HUES64 (cell line): ENCODE results near the gene RAB29.

Experiments
- H3K27ac ChIP-seq: 2 replicates; pipeline ENCODE4 v1.7.0; 2013; ENCODE audit warnings: low read depth, low read length, inconsistent platforms
- H3K27me3 ChIP-seq: 2 replicates; pipeline ENCODE4 v1.6.1; 2013; ENCODE audit warnings: mild to moderate bottlenecking, low read length; ENCODE audit not compliant: insufficient read depth
- H3K36me3 ChIP-seq: 2 replicates; pipeline ENCODE4 v1.6.1; 2013; ENCODE audit warnings: mild to moderate bottlenecking, low read length; ENCODE audit not compliant: insufficient read depth
- H3K4me1 ChIP-seq: 2 replicates; pipeline ENCODE4 v1.6.1; 2013; ENCODE audit warnings: mild to moderate bottlenecking, low read length, moderate library complexity; ENCODE audit not compliant: insufficient read depth
- H3K4me3 ChIP-seq: 2 replicates; pipeline ENCODE4 v1.5.1; 2013; ENCODE audit warnings: mild to moderate bottlenecking, low read length, moderate library complexity
- H3K9ac ChIP-seq: 2 replicates; pipeline ENCODE4 v1.6.1; 2013; ENCODE audit warnings: mild to moderate bottlenecking, low read depth, low read length
- H3K9me3 ChIP-seq: 2 replicates; pipeline ENCODE4 v1.6.1; 2013; ENCODE audit warnings: low read depth, low read length; ENCODE audit not compliant: insufficient read depth
- WGBS: fragments of 150-250, 120-280 bp; methylation state at CpG from one replicate; pipeline ENCODE4 v1.1.7; 2013; ENCODE audit warnings: missing lambda C conversion rate; 5-methylcytosine and 5-hydroxymethylcytosine counted together

The RAB29 gene

GRCh38 chr1:205794011-205794730 is 18.9 kb upstream of the RAB29 start:
- H3K4me1 ChIP-seq = no peaks in the 10 kb centered on the region; the same call in 1 of the 2 replicates
- 72% methylated on average over 5 of the region's 5 CpGs for WGBS
- H3K9me3 ChIP-seq = no peaks in the 10 kb centered on the region
- no peak overlapping the region for H3K27ac ChIP-seq
- no peaks in the 10 kb centered on the region for H3K27me3 ChIP-seq
- no peak overlapping the region for H3K4me3 ChIP-seq
- peaks cover 83% of the 10 kb centered on the region for H3K36me3 ChIP-seq
- H3K9ac ChIP-seq = no peak overlapping the region

DNA sequence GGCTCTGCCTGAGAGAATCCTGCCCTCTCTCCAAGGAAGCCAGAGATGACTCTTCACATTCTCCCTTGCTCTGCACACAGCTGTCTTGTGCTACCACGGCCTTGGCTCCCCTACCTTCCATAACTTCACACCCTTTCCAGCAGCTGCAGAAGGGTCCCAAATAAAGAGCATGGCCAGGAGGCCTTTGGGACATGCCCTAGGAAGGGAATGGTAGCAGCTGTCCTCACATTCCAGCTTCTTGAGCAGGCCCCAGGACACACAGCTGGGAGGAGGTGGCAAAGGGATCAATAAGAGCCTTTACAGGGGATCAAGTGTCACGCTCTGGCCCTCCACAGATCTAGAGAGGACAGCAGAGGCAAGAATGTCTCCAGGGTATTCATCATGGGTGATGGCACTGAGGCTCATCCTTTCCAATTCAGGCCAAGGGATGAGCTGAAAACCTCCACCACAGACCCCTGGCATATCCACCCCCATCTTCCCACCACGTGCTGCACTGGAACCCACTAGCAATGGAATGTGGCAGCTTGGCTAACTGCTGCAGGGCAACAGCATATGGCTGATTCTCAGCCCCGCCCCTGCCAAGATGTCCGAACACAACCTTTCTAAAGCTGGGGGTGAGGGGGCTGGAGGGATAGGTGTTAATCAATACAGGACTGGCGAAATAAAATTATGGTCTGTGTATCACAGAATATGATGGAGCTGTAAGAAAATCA is 17.8 kb upstream of the RAB29 start:
- WGBS = 70% methylated on average over 6 of the region's 6 CpGs
- Histone ChIP-seq H3K9ac (no peak overlapping the region), H3K4me3 (no peak overlapping the region), H3K27me3 (no peaks in the 10 kb centered on the region), H3K27ac (no peak overlapping the region), H3K4me1 (no peaks in the 10 kb centered on the region; the same call in 1 of the 2 replicates), H3K9me3 (no peaks in the 10 kb centered on the region), H3K36me3 (peaks cover 73% of the 10 kb centered on the region)

DNA sequence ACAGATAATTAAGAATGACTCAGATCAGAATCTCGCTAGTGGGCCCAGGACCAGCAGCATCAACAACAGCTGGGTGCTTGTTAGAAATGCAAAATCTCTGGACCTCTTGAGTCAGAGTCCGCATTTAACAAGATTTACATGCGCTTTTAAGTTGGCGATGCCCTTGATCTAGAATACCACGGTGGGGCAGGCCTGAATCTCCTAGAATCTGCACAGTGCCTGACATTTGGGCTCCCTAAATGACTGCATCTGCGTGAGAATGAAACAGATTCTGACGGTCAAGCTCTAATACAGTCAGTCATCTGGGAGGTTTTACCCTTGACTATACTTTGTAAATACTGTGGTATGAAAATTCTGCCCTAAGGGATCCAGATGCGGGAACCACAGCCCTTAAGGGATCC is 17.2 kb upstream of the RAB29 start:
- Histone ChIP-seq H3K27ac (no peak overlapping the region), H3K4me1 (no peaks in the 10 kb centered on the region; the same call in 1 of the 2 replicates), H3K9ac (no peak overlapping the region), H3K36me3 (peaks cover 67% of the 10 kb centered on the region), H3K9me3 (no peaks in the 10 kb centered on the region), H3K27me3 (no peaks in the 10 kb centered on the region), H3K4me3 (no peak overlapping the region)
- 82% methylated on average over 8 of the region's 8 CpGs for WGBS

GRCh38 chr1:205791568-205792180 is 16.4 kb upstream of the RAB29 start:
- Histone ChIP-seq H3K4me1 (no peaks in the 10 kb centered on the region; the same call in 1 of the 2 replicates), H3K9me3 (no peaks in the 10 kb centered on the region), H3K27ac (no peak overlapping the region), H3K9ac (no peak overlapping the region), H3K27me3 (no peaks in the 10 kb centered on the region), H3K36me3 (peaks cover 59% of the 10 kb centered on the region), H3K4me3 (no peak overlapping the region)
- WGBS = 78% methylated on average over 5 of the region's 5 CpGs

- H3K36me3 ChIP-seq = peaks cover 21% of the 10 kb centered on the region; the same call in 1 of the 2 replicates
- WGBS = 89% methylated on average over 9 of the region's 10 CpGs
- no peaks in the 10 kb centered on the region for H3K27me3 ChIP-seq
- H3K4me1 ChIP-seq = no peaks in the 10 kb centered on the region
- no peak overlapping the region for H3K9ac ChIP-seq
- H3K9me3 ChIP-seq = no peaks in the 10 kb centered on the region
- H3K27ac ChIP-seq = no peak overlapping the region
- H3K4me3 ChIP-seq = no peak overlapping the region
Measured at GRCh38 chr1:205787287-205787916, 12.1 kb upstream of the RAB29 start.

GRCh38 chr1:205786601-205787000 is 11.3 kb upstream of the RAB29 start:
- H3K27me3 ChIP-seq = no peaks in the 10 kb centered on the region
- peaks cover 15% of the 10 kb centered on the region; the same call in 1 of the 2 replicates for H3K36me3 ChIP-seq
- H3K4me3 ChIP-seq = no peak overlapping the region
- no peak overlapping the region for H3K9ac ChIP-seq
- H3K9me3 ChIP-seq = no peaks in the 10 kb centered on the region
- 57% methylated on average over 3 of the region's 4 CpGs for WGBS
- no peak overlapping the region for H3K27ac ChIP-seq
- no peaks in the 10 kb centered on the region for H3K4me1 ChIP-seq

GRCh38 chr1:205785446-205785845 is 10.2 kb upstream of the RAB29 start:
- no peaks in the 10 kb centered on the region for H3K27me3 ChIP-seq
- H3K36me3 ChIP-seq = peaks cover 6% of the 10 kb centered on the region; the same call in 1 of the 2 replicates
- H3K9ac ChIP-seq = no peak overlapping the region
- no peak overlapping the region for H3K27ac ChIP-seq
- no peaks in the 10 kb centered on the region for H3K4me1 ChIP-seq
- H3K9me3 ChIP-seq = no peaks in the 10 kb centered on the region
- H3K4me3 ChIP-seq = no peak overlapping the region
- 94% methylated on average over 8 of the region's 9 CpGs for WGBS

DNA sequence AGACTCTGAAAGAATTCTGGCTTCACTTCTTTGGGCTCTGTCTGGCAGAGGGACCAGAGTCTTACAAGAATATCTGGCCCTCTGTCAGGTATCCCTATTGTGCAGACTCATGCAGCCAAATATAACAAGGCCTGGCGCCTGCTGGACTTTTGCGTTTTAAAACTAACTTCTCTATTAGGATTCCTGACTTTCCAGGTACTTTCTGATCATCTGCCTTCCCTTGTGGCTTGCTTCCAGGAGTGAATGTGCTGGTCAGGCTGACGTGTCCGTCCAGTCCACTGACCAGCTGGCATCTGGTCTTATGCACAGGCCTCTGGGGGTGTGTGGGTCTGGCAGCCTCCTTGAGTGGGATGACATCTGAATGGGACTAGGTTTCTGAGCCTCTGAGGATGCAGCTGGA is 8.6 kb upstream of the RAB29 start:
- Histone ChIP-seq H3K27ac (no peak overlapping the region), H3K36me3 (no peaks in the 10 kb centered on the region), H3K4me3 (no peak overlapping the region), H3K4me1 (no peaks in the 10 kb centered on the region), H3K27me3 (no peaks in the 10 kb centered on the region), H3K9ac (no peak overlapping the region), H3K9me3 (no peaks in the 10 kb centered on the region)
- WGBS = 92% methylated on average over 4 of the region's 4 CpGs

DNA sequence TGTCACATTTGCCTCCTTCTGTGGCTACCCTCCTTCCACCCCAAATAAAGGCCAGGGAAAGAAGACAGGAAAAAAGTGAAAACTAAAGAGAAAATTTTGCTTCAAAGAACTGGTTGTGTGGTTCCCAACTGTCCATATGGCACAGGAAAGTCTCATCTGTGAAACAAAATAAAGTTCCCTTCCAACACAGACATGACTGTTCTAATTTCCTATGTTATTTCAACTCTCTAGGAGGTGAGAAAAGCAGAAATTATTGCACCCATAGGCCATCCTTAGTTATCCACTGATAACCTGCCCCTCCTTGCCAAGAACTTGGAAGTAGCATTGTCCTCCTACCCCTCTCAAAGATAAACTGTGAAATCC is 8.1 kb upstream of the RAB29 start:
- Histone ChIP-seq H3K4me3 (no peak overlapping the region), H3K9me3 (no peaks in the 10 kb centered on the region), H3K27me3 (no peaks in the 10 kb centered on the region), H3K9ac (no peak overlapping the region), H3K4me1 (no peaks in the 10 kb centered on the region), H3K36me3 (no peaks in the 10 kb centered on the region), H3K27ac (no peak overlapping the region)

DNA sequence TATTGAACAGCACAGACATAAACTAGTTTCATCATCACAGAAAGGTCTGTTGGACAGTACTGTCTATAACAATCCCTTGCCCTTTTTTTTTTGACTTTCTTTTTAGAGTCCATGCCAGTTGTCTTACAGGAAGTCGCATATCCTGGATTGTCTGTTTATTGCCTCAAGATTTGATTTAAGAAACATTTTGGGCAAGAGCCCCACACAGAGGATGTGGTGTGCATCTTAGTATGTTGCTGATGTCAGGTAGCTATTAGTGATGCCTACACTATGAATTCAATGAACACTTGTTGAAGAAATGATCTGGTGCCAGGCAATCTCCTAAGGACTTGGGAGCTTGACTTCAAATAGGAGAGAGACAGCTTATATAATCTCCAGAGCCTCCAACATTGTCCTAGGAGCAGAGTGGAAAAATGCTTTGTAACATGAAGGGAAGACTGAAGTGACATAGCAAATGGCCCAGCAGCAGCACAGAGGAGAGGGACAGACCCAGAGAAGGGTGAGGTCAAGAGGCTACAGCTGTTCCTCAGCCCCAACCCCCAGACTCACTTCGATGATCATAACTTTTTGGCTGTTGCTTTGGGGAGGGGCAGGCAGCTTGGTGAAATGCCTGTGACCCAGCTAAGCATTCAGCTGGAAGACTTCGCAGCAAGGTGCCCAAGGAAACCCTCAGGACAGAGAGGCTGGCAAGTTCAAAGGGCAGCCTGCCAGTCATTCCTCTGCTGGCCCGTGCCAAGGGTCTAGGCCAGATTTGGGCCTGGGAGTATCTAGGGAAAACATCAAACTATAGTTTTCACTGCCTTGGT is 7.5 kb upstream of the RAB29 start:
- H3K9ac ChIP-seq = no peak overlapping the region
- no peaks in the 10 kb centered on the region for H3K9me3 ChIP-seq
- 90% methylated on average over 4 of the region's 4 CpGs for WGBS
- no peak overlapping the region for H3K27ac ChIP-seq
- no peaks in the 10 kb centered on the region; the same call in 1 of the 2 replicates for H3K27me3 ChIP-seq
- H3K36me3 ChIP-seq = no peaks in the 10 kb centered on the region
- no peaks in the 10 kb centered on the region for H3K4me1 ChIP-seq
- H3K4me3 ChIP-seq = no peak overlapping the region
